Raji (cell line): ENCODE measurements around the gene GLRB.

Experiments
- POLR2A ChIP-seq: IDR thresholded peaks from 2 replicates; pipeline ENCODE4 v1.6.1; 2011; ENCODE audit warnings: low read depth, low read length, control low read depth; ENCODE audit not compliant: insufficient read depth

The GLRB gene

DNA sequence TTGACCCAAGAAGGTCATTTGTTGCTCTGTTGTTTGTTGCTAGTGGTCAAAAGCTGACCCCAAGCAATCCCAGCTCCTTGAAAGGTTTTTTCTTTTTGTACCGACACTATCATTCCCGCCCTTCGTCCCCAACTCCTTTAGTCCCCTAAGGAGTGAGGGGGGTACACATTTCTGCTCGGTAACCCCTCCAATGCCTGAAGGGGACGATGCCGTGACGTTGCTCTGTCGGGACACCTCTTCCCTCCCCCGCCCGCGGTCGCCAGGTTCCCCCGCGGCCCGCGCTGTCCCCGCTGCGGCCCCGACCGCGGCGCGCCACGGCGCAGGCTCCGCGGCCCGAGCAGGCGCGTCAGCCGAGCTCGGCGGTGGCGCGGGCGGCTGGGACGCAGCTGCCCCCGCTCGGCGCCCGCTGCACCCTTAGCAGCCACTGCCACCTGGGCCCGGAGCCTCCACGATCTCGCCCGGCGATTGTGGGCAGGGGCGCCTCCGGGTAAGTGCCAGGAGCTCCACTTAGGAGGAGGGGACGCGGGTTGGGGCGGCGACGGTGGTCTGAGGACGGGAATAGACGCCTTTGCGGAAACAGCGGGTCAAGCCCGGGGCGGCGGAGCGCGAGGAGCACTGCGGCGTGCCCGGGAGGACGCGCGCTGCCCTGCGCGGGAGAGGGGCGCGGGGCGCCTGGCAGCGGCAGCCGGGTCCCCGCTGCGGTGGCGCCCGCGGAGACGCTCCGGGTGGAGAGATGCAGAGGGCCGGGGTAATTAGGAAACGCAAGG lies at the start of gene GLRB:
TSS of gene GLRB (plus strand) at position 340 of the 767 bp plus-strand sequence. CDS start 1,875 bp downstream, outside the sequence.
- TF ChIP-seq POLR2A, result no peak

DNA sequence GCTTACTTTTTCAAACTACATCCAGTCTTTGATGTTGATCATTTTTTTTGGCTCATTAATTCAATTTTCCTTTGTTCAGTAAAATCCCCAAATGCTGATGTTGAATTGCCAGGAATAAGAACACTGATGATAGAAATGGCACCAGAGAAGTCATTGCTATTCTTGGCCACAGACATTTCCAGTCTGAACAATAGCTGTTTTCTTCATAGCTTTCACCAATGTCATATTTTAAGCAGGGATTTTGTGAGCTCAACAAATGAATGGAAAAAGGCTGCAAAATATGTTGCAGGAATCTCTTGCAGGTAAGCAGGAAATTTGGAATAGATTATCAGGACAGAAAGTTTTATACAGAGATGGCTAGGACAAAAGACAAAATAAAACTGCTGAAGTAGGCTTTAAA lies 40.5 kb upstream of the GLRB start:
- TF ChIP-seq POLR2A, result no peak

DNA sequence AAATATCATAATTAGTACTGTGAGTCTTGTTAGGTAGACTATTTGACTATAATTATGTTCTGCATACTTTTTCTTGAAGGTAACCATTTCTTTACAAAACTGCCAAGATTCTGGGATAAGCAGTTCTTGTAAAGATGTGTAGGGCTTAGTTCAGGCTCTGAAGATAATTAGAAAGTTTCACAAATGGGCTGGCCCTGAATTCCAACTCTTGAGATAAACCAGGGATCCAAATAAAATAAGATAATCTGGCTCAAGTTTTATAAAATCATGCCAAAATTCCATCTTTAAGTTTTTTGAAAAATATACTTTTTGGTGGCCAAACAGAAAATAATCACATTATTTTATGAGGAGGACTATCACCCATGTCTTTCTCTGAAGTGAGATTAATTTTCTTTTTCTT lies 35.5 kb upstream of the GLRB start:
- TF ChIP-seq POLR2A, result no peak

DNA sequence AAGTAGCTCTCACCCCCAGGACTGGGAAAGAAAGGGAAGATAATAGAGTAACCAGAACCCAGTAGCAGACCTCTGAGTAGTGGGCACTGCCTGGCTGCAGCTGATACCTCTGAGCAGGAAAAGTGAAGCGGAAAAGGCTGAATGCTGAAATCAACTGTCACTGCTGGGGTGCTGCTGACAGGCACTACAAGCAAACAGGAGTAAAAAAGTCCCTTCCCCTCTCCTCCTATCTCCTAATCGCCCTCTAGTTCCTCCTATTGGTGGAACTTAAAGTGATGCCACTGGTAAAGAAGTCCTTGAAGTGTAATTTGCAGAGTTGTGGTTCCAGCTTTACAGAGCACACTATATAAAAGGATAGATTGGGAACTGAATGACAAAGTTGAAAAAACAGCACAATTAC lies 32.8 kb upstream of the GLRB start:
- no peak for TF ChIP-seq POLR2A

DNA sequence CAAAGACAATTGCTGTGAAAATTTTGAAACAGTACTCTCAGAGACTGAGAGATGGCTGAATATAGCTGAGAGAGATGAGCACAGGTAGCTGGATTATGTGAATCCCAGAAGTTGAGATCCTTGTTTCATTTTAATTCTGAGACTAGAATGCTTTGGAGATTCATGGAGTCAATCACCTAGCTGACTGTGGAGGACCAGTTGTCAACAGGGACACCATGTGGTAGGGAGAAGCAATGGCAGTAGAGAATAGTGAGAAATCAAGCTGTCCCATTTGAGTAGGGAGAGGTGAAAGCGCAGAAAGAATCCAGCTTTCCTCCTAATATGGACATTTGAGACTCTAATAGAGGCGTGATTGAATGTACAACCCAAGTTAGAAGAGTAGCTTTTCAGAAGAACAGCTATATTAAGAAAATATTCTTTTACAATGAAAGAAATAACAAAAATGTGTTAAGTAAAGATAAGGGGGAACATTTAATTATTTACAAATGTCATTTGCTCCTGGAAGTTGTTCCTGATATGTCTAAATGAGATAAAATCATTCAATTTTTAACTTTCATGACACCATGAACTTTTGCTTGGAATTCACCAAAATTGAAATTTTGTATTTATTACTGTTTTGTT lies 30.3 kb upstream of the GLRB start:
- no peak for TF ChIP-seq POLR2A

DNA sequence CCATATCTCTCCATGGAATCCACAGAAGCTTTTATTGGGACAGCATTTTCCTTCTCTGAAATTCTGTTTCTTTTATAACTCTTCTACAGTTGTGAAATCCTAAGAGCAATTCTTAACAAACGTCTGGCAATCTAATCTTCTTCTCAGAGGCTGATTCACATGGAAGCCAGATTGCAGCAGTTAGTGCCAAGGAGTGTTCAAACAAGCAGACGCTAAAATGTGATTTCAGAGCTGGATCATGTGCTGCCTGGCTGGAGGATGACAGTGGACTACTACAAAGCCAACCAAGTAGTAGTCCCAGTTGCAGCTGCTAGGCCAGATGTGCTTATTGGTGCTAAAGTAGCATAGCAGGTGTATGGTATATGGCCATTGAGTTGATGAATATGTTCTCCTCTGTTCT lies 27.7 kb upstream of the GLRB start:
- no peak for TF ChIP-seq POLR2A

DNA sequence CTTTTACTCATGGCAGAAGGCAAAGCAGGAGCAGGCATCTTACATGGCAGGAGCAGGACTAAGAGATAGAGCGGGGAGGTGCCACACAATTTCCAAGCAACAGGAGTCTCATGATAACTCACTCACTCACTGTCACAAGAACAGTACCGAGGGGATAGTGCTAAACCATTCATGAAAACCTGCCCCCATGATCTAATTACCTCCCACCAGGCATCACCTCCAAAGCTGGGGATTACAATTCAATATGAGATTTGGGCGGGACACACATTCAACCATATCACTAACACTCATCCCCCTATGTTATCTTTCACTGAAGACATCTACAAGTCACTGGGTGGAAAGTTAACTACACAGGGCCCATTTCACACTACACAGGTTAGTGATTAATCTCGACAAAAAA lies 25.4 kb upstream of the GLRB start:
- no peak for TF ChIP-seq POLR2A

DNA sequence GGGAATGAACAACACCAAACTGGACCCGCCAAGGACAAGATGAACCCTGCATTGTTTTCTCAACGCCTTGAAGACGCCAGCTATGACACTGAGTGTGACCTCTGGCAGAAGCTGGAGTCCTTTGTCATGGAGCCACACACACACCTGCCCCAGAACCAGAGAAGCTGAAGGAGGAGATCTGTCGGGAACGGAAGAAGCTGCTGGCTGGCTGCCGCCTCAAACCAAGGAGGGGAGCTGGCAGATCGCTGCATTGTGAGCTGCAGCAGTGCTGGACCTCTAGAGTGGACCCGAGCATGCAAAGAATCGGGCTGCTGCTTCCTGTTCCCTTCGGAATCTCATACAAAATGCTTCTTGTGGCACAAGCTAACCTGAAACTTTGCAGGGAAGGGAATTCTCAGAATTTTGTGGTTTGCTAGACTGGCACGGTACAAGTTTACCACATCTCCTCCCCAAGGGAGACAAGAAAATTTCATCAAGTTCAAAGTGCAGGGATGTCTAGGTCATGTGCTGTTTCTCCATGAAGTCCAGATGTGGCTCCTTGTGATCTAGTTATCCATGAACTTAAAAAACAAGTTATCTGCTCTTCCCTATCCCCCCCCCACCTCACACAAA lies 23.4 kb upstream of the GLRB start:
- TF ChIP-seq POLR2A, result no peak

DNA sequence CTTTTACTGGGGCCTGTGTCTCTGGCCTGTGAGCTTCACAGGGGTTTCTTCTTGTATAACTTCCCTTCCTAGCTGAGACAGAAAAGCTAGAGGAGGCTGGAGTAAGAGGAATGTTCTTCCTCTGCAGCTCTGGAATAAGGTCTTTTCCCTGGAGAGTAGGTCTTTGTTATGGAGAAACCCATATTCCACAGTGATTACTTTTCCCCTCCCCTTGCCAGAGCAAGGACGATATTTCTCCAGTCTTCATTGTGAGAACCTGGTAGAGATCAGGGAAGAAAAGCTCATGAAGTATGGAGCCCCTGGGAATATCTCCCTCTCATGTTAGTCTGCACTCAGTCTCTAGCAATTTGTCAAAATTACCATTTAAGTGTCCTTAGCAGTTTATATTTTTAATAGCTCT lies 18.7 kb upstream of the GLRB start:
- no peak for TF ChIP-seq POLR2A

DNA sequence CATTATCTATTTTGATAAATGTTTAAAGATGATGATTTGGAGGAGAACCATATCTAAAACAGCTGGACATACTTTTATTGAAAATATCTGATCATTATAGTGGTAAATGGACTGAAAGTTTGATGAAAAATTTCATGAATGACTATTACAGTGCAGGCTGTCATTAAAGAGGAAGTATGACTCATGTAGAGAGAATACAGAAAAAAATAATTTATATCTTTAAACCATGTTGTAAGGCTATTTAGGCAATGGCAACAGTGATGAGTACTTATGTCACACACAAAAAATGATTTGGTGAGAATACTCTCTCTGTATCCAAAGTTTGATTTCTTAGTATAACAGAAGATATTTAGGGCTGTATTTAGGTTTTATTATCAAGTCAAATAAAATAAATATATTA lies 3.9 kb upstream of the GLRB start:
- no peak for TF ChIP-seq POLR2A

DNA sequence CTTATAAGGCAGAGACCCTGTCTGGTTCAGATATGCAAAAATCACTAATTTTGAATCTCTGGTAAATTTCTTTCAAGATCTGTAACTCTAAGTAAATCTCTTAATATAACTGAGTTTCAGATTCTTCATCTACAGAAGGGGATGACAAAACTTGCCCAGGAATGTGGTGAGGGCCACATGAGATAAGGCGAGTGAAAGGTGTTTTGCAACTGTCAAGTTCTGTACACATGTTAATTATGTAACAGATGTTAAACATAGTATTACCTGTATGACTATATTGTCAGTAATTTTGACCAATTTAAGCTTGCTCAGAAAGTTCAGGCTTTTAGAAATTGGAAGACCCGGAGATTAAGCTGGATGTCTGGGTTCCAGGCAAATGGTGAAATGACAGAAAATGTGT lies 549 bp upstream of the GLRB start:
- TF ChIP-seq POLR2A, result no peak

DNA sequence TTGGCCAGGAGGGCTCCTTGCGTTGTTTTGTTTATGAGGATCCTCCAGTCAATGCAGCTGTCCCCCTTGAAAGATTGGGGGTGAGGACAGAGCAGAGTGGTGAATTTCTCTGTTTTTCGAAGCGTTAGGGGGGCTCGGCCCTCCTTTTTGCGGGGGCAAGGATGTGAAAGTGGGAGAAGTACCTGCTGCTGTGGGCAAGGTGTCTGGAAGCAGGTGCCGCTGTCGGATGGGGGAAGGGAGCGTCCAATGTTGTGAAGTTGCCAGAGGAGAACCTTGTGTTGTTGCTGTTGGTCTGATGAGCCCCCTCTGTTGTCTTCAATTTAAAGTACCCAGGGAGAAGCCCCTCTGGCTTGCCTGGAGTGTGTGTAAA lies 613 bp downstream of the GLRB start:
- no peak for TF ChIP-seq POLR2A

DNA sequence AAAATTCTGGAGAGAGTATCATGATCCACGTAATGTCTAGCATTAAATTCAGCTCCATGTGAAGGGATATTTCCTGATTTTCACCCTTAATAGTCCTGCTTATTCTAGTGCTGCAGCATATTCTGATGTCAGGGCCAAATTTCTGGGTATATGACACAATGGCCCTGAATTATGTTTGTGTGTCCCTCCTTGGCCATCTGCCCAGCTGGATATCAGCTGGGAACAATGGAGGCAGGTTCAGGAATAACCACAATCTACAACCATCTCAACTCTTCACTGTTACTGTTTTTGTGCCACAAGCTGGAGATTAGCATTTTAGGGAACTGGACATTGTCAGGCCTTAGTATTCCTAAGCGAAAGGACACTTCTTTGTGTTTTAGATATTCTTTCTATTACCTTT lies 3.5 kb downstream of the GLRB start:
- no peak for TF ChIP-seq POLR2A

DNA sequence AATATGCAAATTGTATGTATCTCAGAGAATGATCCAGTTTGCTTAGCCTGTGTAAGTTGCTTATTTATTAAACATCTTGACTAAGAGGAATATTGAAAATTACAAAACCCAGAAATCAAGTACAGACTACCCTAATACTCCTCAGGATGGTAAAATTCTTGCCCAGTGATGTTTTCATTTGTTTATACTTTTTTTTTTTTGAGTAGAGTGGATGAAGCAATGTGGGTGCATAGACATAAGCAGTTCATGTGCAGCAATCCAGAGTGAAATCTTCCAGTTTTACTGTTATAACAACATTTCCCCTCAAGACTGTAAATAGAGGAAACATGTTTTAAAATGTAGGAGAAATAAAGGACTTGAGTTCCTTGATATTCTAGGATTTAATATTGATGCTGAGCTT lies 4.7 kb downstream of the GLRB start:
- no peak for TF ChIP-seq POLR2A

DNA sequence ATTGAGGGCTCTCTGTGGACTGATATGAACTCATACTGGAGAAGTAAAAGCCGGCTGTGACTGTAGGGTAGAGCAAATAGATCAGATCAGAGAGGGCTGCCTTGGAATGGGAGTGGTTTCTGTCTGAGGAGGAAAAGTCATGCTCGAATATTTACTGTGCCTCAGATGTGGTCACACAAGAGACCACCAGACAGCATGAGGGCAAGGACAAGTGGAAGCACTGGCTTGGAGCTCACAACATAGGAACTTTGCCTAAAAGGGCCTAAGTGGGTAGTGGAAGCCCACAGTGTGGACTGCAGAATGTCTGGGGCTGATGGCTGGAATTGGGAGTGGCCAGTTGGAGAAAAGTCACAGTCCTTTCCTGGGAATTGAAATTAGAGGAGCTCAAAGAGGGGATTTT lies 19.8 kb downstream of the GLRB start:
- TF ChIP-seq POLR2A, result no peak

DNA sequence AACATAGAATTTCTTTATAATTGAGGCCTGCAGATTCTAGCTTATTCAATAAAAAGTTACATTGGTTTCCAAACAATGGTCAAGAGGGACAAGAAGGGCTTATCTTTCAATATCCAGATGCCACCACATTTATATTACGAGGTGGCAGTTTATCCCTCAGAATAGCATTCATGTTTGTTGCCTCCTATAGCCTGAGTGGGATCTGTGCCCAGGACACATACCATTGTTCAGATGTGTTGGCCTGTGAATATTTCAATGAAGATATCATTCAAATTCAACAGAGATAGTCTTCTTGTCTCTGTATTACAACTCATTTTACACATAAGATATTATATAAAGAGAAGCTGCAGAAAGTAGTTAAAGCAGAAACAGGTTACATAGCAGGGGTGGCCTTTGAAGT lies 20.5 kb downstream of the GLRB start:
- no peak for TF ChIP-seq POLR2A
